ENCODE data around the gene ZMYND15. TPM values are rescaled to one million over a fixed set of nuclear protein-coding genes. Genes with fewer than 3 reads are reported as not detected.

Gene ZMYND15
- total RNA-seq, 1 donor from 2014 or later, result under 0.01 TPM

DNA sequence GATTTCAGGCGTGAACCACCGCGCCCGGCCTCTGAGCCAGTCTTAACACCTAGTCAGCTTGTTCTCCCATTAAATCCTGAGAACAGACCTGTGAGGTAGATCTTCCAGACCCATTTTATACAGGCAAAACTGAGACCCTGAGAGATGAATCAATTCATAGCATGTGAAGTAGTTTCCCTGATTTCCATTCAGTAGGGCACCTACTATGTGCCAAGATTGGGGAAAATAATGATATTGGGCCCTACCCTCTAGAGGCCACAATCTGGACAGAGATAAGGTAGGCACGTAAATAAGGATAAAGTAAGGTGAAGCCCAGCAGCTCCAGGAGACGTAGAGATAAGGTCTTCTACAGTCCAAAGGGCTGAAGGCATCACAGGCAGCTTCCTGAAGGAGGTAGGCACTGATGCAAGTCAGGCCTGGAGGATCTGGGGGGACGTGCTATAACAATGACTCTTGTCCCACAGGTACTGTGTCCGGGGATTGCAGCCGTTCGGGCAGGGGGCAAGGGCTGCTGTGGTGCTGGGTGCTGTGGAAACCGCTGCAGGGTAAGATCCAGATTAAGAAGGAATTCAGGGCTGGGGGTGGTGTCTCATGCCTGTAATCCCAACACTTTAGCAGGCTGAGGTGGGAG is 40.8 kb downstream of the ZMYND15 start:
- FAIRE-seq, result no peak
- no peaks in the 10 kb centered on the region for H3K36me3 ChIP-seq (ENCODE audit: control insufficient read depth, insufficient read depth, low read length)
- no peak overlapping the region for H3K4me3 ChIP-seq (ENCODE audit: low read depth, low read length)
- peaks cover 14% of the 10 kb centered on the region for H3K27me3 ChIP-seq (ENCODE audit: control insufficient read depth, insufficient read depth, low read length)
- DNase-seq (ENCODE audit: low read depth), result no peak
- TF ChIP-seq, protein P1, sequence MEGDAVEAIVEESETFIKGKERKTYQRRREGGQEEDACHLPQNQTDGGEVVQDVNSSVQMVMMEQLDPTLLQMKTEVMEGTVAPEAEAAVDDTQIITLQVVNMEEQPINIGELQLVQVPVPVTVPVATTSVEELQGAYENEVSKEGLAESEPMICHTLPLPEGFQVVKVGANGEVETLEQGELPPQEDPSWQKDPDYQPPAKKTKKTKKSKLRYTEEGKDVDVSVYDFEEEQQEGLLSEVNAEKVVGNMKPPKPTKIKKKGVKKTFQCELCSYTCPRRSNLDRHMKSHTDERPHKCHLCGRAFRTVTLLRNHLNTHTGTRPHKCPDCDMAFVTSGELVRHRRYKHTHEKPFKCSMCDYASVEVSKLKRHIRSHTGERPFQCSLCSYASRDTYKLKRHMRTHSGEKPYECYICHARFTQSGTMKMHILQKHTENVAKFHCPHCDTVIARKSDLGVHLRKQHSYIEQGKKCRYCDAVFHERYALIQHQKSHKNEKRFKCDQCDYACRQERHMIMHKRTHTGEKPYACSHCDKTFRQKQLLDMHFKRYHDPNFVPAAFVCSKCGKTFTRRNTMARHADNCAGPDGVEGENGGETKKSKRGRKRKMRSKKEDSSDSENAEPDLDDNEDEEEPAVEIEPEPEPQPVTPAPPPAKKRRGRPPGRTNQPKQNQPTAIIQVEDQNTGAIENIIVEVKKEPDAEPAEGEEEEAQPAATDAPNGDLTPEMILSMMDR (IDR thresholded peaks at IDR 0.05; ENCODE audit: insufficient read depth, low read length, severe bottlenecking), result no peak

DNA sequence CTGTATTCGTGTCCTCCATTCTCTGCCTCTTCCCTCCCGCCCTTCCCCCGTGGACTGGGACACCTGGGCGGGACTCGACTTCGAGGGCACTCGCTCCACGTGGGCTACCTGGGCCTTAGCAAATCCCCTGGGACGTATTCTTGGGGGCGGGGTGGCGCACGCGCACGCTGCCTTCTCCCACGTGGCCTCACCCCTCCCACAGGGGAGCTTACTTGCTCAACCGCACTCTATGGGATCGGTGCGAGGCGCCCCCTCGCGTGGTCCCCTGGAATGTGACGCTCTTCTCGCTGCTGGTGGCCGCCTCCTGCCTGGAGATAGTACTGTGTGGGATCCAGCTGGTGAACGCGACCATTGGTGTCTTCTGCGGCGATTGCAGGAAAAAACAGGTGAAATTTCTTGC is 43.0 kb downstream of the ZMYND15 start:
- FAIRE-seq, result no peak

DNA sequence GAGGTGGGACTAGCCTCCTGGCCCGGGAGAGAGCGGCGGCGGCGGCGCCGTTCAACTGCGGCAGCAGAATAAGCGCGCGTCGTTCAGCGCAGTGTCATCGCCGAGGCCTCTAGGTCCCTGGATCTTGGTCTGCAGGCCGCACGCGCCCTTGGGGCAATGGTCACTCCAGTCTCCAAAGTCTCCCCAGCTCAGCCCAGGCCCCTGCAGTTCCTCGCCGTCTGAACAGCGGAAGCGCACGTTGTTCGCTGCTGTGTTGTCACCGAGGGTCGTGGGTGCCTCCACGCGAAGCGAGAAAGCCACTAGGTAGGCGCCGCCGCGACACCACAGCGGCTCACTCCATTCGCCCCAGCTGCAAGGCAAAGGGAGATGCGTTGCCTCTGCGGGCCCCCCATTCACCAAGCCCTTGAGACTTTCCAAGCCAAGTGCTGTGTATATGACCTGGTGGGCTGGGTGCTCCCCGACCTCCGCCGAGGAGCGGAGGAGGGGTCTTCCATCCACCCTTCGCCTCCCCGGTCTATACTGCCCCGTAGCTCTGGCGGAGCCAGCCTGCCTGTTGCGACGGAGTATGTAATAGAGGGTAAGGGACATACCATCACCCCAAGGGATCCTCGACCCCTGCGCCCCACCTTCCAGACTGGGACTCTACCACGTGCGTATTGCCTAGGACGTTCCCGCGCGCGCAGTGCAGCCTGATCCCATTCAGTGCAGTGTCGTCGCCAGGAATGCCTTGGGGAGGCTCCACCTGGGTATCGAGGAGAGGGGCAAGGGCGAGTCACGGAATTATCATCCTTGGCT is 45.9 kb downstream of the ZMYND15 start:
- TF ChIP-seq, protein P1 (IDR thresholded peaks at IDR 0.05; ENCODE audit: insufficient read depth, low read length, severe bottlenecking), result no peak
- FAIRE-seq, result no peak

More for the DNA sequence above, 43.0 kb downstream of the ZMYND15 start:
- Histone ChIP-seq H3K36me3 (ENCODE audit: control insufficient read depth, insufficient read depth, low read length) (no peaks in the 10 kb centered on the region), H3K4me3 (ENCODE audit: low read depth, low read length) (no peak overlapping the region), H3K27me3 (ENCODE audit: control insufficient read depth, insufficient read depth, low read length) (peaks cover 14% of the 10 kb centered on the region)
- DNase-seq (ENCODE audit: low read depth), result no peak
- TF ChIP-seq, protein P1 (IDR thresholded peaks at IDR 0.05; ENCODE audit: insufficient read depth, low read length, severe bottlenecking), result no peak

DNA sequence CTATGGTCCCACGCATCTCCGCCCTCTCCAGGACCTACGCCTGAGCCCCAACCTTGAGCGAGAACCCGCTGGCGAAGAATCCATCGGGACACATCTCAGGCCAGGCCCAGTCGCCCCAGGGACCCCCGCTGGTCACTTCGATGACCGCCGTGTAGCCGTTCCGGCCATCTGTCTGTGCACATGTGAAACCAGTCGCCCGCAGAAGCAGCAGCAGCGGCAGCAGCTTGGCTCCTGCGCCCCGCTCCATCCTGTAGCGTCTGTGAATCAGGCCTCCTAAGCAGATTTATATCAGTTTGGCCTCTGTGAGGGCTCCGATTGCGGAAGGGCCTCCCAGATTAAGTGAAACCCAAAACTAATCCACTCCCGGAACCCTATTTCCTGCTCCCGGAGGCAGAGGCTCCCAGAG is 46.5 kb downstream of the ZMYND15 start, which contains the start of gene VMO1:
TSS of gene VMO1 (minus strand) at position 259 of the 406 bp plus-strand sequence. CDS start at position 247, 12 bp downstream.
- H3K4me3 ChIP-seq (ENCODE audit: low read depth, low read length), result no peak within 1 kb of the TSS
- TF ChIP-seq, protein P1 (IDR thresholded peaks at IDR 0.05; ENCODE audit: insufficient read depth, low read length, severe bottlenecking), result no peak
- peaks cover 14% of the 10 kb centered on the region for H3K27me3 ChIP-seq (ENCODE audit: control insufficient read depth, insufficient read depth, low read length)
- DNase-seq (ENCODE audit: low read depth), result no peak
- FAIRE-seq, result no peak
- H3K36me3 ChIP-seq (ENCODE audit: control insufficient read depth, insufficient read depth, low read length), result no peaks in the 10 kb centered on the region

More for the DNA sequence above, 45.9 kb downstream of the ZMYND15 start:
- DNase-seq (ENCODE audit: low read depth), result no peak
- Histone ChIP-seq H3K4me3 (ENCODE audit: low read depth, low read length) (no peak overlapping the region), H3K27me3 (ENCODE audit: control insufficient read depth, insufficient read depth, low read length) (peaks cover 14% of the 10 kb centered on the region), H3K36me3 (ENCODE audit: control insufficient read depth, insufficient read depth, low read length) (no peaks in the 10 kb centered on the region)

DNA sequence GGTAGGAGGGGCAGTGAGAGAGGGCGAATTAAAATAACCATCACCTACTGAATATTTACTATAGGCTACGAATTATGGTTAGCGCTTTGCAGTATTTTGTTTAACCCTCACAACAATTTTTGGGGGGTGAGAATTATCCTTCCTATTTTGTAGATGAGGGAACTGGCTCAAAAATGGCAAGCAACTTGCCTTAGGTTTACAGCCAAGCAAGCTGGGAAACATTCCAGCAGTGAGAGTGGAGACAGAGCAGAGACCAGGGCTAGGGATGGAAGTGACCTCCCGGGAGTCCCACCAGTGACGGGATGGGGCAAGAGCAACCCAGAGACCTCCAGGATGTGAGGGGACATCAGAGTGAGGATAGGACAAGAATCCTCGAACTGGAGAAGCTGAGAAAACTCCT is 46.9 kb downstream of the ZMYND15 start:
- TF ChIP-seq, protein P1 (IDR thresholded peaks at IDR 0.05; ENCODE audit: insufficient read depth, low read length, severe bottlenecking), result no peak
- DNase-seq (ENCODE audit: low read depth) (no peak), FAIRE-seq (no peak)
- Histone ChIP-seq H3K4me3 (ENCODE audit: low read depth, low read length) (no peak overlapping the region), H3K27me3 (ENCODE audit: control insufficient read depth, insufficient read depth, low read length) (peaks cover 14% of the 10 kb centered on the region), H3K36me3 (ENCODE audit: control insufficient read depth, insufficient read depth, low read length) (no peaks in the 10 kb centered on the region)

Data from bronchial epithelial cell (primary cell).